Activated T-helper 9 cell treated with anti-CD3 and anti-CD28 coated beads, Interleukin-2, amount 50 U/mL, for 16 hours (primary cell): ENCODE results near the gene SKAP1.
"Not testable (repeated sequence)": the region's sequence is repeated elsewhere in the genome, so short reads cannot be mapped to it uniquely, and the experiment has no call there.

Experiments
- DNase-seq: peaks from one replicate; pipeline ENCODE4 v3.0.0-alpha.2; 2020; ENCODE audit warnings: low read depth

The SKAP1 gene

GRCh38 chr17:48429638-48430586 is at the start of gene SKAP1:
Gene SKAP1, minus strand, starts transcription at chr17:48430214.
- DNase-seq = peak; percentile 63

GRCh38 chr17:48479014-48479402 is 49.0 kb upstream of the SKAP1 start:
- no peak for DNase-seq

- no peak for DNase-seq
Measured at GRCh38 chr17:48478224-48479013, 48.4 kb upstream of the SKAP1 start.

- DNase-seq = no peak
Measured at GRCh38 chr17:48477221-48477620, 47.2 kb upstream of the SKAP1 start.

GRCh38 chr17:48472411-48473281 is 42.6 kb upstream of the SKAP1 start:
- DNase-seq = no peak

GRCh38 chr17:48471817-48472410 is 41.9 kb upstream of the SKAP1 start:
- DNase-seq = no peak

- no peak for DNase-seq
Measured at GRCh38 chr17:48470388-48471034, 40.5 kb upstream of the SKAP1 start.

GRCh38 chr17:48469227-48469626 is 39.2 kb upstream of the SKAP1 start:
- no peak for DNase-seq

- DNase-seq = no peak
Measured at GRCh38 chr17:48468299-48468698, 38.3 kb upstream of the SKAP1 start.

GRCh38 chr17:48465884-48466283 is 35.9 kb upstream of the SKAP1 start:
- DNase-seq = no peak

GRCh38 chr17:48463526-48463925 is 33.5 kb upstream of the SKAP1 start:
- DNase-seq = no peak

- DNase-seq = no peak
Measured at GRCh38 chr17:48462946-48463345, 32.9 kb upstream of the SKAP1 start.

GRCh38 chr17:48460052-48460451 is 30.0 kb upstream of the SKAP1 start:
- DNase-seq = no peak

GRCh38 chr17:48459070-48459844 is 29.2 kb upstream of the SKAP1 start:
- DNase-seq = no peak

GRCh38 chr17:48457080-48457836 is 27.2 kb upstream of the SKAP1 start:
- peak; percentile 65 for DNase-seq

- DNase-seq = no peak
Measured at GRCh38 chr17:48456589-48456988, 26.6 kb upstream of the SKAP1 start.

- DNase-seq = no peak
Measured at GRCh38 chr17:48455791-48456190, 25.8 kb upstream of the SKAP1 start.

- DNase-seq = no peak
Measured at GRCh38 chr17:48453447-48453846, 23.4 kb upstream of the SKAP1 start.

- no peak for DNase-seq
Measured at GRCh38 chr17:48451489-48451888, 21.5 kb upstream of the SKAP1 start.

GRCh38 chr17:48449335-48449734 is 19.3 kb upstream of the SKAP1 start:
- DNase-seq = not testable (repeated sequence)
